ENCODE measurements around the gene SPINK8. TPM values are rescaled to one million over a fixed set of nuclear protein-coding genes. Genes with fewer than 3 reads are reported as not detected.

Gene SPINK8
- total RNA-seq, 1 experiment from 2014 or later, result not detected

DNA sequence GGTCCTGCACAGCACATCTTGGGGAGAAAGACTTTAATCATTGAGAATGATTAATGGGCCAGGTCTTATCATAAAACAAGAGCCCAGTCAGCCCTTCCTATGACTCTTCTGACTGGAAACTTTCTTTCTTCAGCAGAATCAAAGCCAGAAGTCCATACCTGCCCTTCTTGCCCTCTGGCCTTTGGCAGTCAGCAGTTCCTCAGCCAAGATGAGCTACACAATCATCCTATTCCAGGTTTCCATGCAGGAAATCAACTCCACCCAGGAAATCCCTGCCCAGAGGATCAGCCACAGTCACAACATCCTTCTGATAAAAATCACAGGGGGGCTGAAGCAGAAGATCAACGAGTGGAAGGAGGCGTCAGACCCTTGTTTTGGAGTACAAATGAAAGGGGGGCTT lies 65.7 kb downstream of the SPINK8 start:
- H3K9me3 ChIP-seq (replicated peaks), result no peaks in the 10 kb centered on the region
- no peak for DNase-seq (ENCODE audit: low read depth in 1 of 2, low spot score in 2 of 2)
- H3K27me3 ChIP-seq (replicated peaks), result no peaks in the 10 kb centered on the region
- no peaks in the 10 kb centered on the region for H3K4me1 ChIP-seq (replicated peaks)
- H3K36me3 ChIP-seq, result no peaks in the 10 kb centered on the region; the same call in 1 of the 2 replicates
- H3K4me3 ChIP-seq, result no peak overlapping the region
- H3K27ac ChIP-seq, result no peak overlapping the region

DNA sequence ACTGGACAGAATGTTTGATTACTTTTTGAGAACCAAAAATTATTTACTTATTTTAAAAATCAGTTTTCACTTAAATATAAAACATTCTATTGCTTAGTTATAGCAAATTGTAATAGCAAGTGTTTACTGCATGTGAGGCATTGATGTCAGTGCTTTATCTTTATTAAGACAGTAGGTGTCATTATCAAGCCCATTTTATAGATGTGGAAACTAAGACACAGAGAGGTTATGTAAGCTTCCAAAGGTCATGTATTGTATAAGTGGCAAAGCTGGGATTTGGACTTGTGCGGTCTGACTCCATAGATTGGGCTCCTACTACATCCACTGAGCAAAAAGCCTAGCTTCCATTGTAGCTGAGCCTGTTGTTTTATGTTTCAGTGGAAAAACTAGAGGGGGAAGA lies 74.9 kb downstream of the SPINK8 start:
- H3K27ac ChIP-seq, result no peak overlapping the region
- DNase-seq (ENCODE audit: low read depth in 1 of 2, low spot score in 2 of 2), result no peak

More for the DNA sequence above, 74.9 kb downstream of the SPINK8 start:
- Histone ChIP-seq H3K4me1 (replicated peaks) (no peaks in the 10 kb centered on the region), H3K36me3 (no peaks in the 10 kb centered on the region), H3K4me3 (no peak overlapping the region), H3K9me3 (replicated peaks) (no peaks in the 10 kb centered on the region), H3K27me3 (replicated peaks) (no peaks in the 10 kb centered on the region)

Other genes with a start within 250 kb of the SPINK8 start
- gene CDC25A, start 145.2 kb downstream of the SPINK8 start, total RNA-seq (2014; rRNA removed; shearing (Covaris generic)), result 29.1 and 36.0 TPM in 2 replicates
- not detected in 2 replicates for gene CAMP, start 110.2 kb downstream of the SPINK8 start, total RNA-seq (2014; rRNA removed; shearing (Covaris generic))
- 0.75 and 2.4 TPM in 2 replicates for gene ZNF589, start 92.6 kb downstream of the SPINK8 start, total RNA-seq (2014; rRNA removed; shearing (Covaris generic))
- 27.8 and 35.5 TPM in 2 replicates for gene NME6, start 32.3 kb downstream of the SPINK8 start, total RNA-seq (2014; rRNA removed; shearing (Covaris generic))
- gene FBXW12, start 38.6 kb upstream of the SPINK8 start, total RNA-seq (2014; rRNA removed; shearing (Covaris generic)), result not detected in 2 replicates
- gene PLXNB1, start 96.4 kb upstream of the SPINK8 start, total RNA-seq (2014; rRNA removed; shearing (Covaris generic)), result 4.0 and 11.7 TPM in 2 replicates
- 11.0 and 15.9 TPM in 2 replicates for gene CCDC51, start 106.5 kb upstream of the SPINK8 start, total RNA-seq (2014; rRNA removed; shearing (Covaris generic))
- gene TMA7, start 106.6 kb upstream of the SPINK8 start, total RNA-seq (2014; rRNA removed; shearing (Covaris generic)), result 551 and 569 TPM in 2 replicates
- gene ATRIP, start 113.1 kb upstream of the SPINK8 start, total RNA-seq (2014; rRNA removed; shearing (Covaris generic)), result 4.1 and 9.7 TPM in 2 replicates
- gene SHISA5, start 170.5 kb upstream of the SPINK8 start, total RNA-seq (2014; rRNA removed; shearing (Covaris generic)), result 94.8 and 105 TPM in 2 replicates
- 3.3 and 8.9 TPM in 2 replicates for gene PFKFB4, start 223.1 kb upstream of the SPINK8 start, total RNA-seq (2014; rRNA removed; shearing (Covaris generic))
- gene UCN2, start 230.1 kb upstream of the SPINK8 start, total RNA-seq (2014; rRNA removed; shearing (Covaris generic)), result 10.1 and 12.1 TPM in 2 replicates

Measured in SJSA1 (cell line).